Gastroesophageal sphincter (tissue), 3 donors: ENCODE results near the gene PDLIM4.

Experiments
- POLR2A ChIP-seq, 2 donors: fragments of 450-650 bp; IDR thresholded peaks; one replicate each; pipeline ENCODE4 v1.6.1; 2017; ENCODE audit warnings: antibody characterized with exemption in 2 of 2, mild to moderate bottlenecking in 2 of 2, moderate library complexity in 1 of 2
- POLR2AphosphoS5 ChIP-seq: sonication (generic); formaldehyde crosslinking; IDR thresholded peaks from one replicate; pipeline ENCODE4 v1.6.1; 2017; ENCODE audit warnings: antibody characterized with exemption
- TF ChIP-seq, protein P1 (sequence below), 4 experiments: fragments of 200-600 bp in 2 of 4; fragments of 450-650 bp in 2 of 4; sonication (generic) in 1 of 4; IDR thresholded peaks; one replicate each; pipeline ENCODE4 v1.5.1; 2017 to 2019; ENCODE audit warnings: antibody characterized with exemption in 4 of 4, mild to moderate bottlenecking in 2 of 4, moderate library complexity in 2 of 4

DNA sequence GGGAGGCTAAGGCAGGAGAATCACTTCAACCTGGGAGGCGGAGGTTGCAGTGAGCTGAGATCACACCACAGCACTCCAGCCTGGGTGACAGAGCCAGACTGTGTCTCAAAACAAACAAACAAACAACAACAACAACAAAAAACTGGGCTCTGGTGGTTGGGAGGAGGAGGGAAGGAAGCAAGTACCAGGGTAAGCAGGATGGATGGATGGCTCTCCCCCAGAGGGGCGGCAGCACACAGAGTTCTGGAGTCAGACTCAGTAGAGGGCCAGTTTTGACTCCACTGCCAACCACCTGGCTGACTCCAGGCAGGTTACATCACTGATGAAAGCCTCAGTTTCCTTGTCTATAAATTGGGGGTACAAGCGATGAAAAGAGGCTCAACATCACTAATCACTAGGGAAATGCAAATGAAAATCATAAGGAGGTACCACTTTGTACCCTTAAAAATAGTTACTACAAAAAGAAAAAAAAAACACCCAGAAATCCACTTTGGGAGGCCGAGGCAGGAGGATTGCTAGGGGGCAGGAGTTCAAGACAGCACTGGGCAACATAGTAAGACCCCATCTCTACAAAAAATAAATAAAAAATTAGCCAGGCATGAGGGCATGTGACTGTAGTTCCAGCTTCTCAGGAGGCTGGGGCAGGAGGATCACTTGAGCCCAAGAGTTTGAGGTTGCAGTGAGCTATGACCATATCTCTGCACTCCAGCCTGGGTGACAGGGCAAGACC lies 39.9 kb downstream of the PDLIM4 start:
- TF ChIP-seq, protein P1, sequence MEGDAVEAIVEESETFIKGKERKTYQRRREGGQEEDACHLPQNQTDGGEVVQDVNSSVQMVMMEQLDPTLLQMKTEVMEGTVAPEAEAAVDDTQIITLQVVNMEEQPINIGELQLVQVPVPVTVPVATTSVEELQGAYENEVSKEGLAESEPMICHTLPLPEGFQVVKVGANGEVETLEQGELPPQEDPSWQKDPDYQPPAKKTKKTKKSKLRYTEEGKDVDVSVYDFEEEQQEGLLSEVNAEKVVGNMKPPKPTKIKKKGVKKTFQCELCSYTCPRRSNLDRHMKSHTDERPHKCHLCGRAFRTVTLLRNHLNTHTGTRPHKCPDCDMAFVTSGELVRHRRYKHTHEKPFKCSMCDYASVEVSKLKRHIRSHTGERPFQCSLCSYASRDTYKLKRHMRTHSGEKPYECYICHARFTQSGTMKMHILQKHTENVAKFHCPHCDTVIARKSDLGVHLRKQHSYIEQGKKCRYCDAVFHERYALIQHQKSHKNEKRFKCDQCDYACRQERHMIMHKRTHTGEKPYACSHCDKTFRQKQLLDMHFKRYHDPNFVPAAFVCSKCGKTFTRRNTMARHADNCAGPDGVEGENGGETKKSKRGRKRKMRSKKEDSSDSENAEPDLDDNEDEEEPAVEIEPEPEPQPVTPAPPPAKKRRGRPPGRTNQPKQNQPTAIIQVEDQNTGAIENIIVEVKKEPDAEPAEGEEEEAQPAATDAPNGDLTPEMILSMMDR (IDR thresholded peaks at IDR 0.05), result no peak
- no peak for TF ChIP-seq POLR2A (IDR thresholded peaks at IDR 0.05)
- no peak for TF ChIP-seq POLR2AphosphoS5
